GM12878 (cell line): Measurements from ENCODE around the gene STARD4. TPM values are rescaled to one million over a fixed set of nuclear protein-coding genes. Genes with fewer than 3 reads are reported as not detected.

Source experiments
- ATAC-seq: fragments of 200-7000 bp; cut with Tn5 transposase; 3 replicates; pipeline ENCODE4 v1.9.1; 2020; ENCODE audit warnings: mild to moderate bottlenecking, moderate library complexity
- BruUV-seq: library from RNA; stranded (reverse); fragments of 400-500 nt; replicated peaks from 2 replicates; lab custom pipeline; 2021; lab: Mats Ljungman, UMichigan
- CTCF ChIA-PET: fragments of 300-600 bp; sonication (Branson Sonifier 250); formaldehyde crosslinking; extraction: SDS; loops from one replicate; lab custom pipeline; 2021; ENCODE audit warnings: inconsistent platforms; lab: Yijun Ruan, JAX
- POLR2A ChIA-PET: fragments of 350-600 bp; formaldehyde crosslinking; extraction: SDS; loops from one replicate; lab custom pipeline; 2021; ENCODE audit warnings: inconsistent platforms; lab: Charles Lee
- RAD21 ChIA-PET: fragments of 300-600 bp; sonication (Branson Sonifier 250); formaldehyde crosslinking; loops from one replicate; lab custom pipeline; 2023; ENCODE audit warnings: antibody characterized with exemption; ENCODE audit not compliant: unreplicated experiment; lab: Charles Lee
- SMC1A ChIA-PET: fragments of 300-600 bp; sonication (Branson Sonifier 250); formaldehyde crosslinking; loops from one replicate; lab custom pipeline; 2023; ENCODE audit not compliant: unreplicated experiment, uncharacterized antibody; lab: Charles Lee
- DNase-seq: peaks from one replicate; pipeline ENCODE4 v3.0.0-alpha.2; 2011; ENCODE audit warnings: low read depth, low spot score
- FAIRE-seq: peaks from 3 replicates; lab custom pipeline; 2011; peaks lifted over from hg19 to GRCh38; lab: Jason Lieb, UNC
- H2AFZ ChIP-seq: 2 replicates; pipeline ENCODE4 v1.6.0; 2011; ENCODE audit warnings: low read depth, low read length, control low read depth; ENCODE audit not compliant: control insufficient read depth
- H3K27ac ChIP-seq: 2 replicates; pipeline ENCODE4 v1.5.1; 2011; ENCODE audit warnings: control low read depth; ENCODE audit not compliant: control insufficient read depth, insufficient read depth
- H3K27me3 ChIP-seq, 2 experiments: replicated peaks in 1 of 2; 2 replicates each; pipeline versions ENCODE4 v1.6.0 to v1.6.1; 2011; ENCODE audit warnings: low read length in 1 of 2; ENCODE audit not compliant: control insufficient read depth in 2 of 2, insufficient read depth in 2 of 2
- H3K36me3 ChIP-seq, 2 experiments: 2 replicates each; pipeline ENCODE4 v1.5.1; 2011; ENCODE audit warnings: low read length in 1 of 2; ENCODE audit not compliant: control insufficient read depth in 2 of 2, insufficient read depth in 2 of 2
- H3K4me1 ChIP-seq: 2 replicates; pipeline ENCODE4 v1.6.1; 2011; ENCODE audit warnings: mild to moderate bottlenecking, low read length, moderate library complexity, mixed read lengths; ENCODE audit not compliant: control insufficient read depth, insufficient read depth
- H3K4me2 ChIP-seq: 2 replicates; pipeline ENCODE4 v1.6.0; 2011; ENCODE audit warnings: control low read depth; ENCODE audit not compliant: control insufficient read depth, insufficient read depth
- H3K4me3 ChIP-seq: fragments of 200-600 bp; sonication (generic); 2 replicates; pipeline ENCODE4 v1.5.1; 2016
- H3K79me2 ChIP-seq: 2 replicates; pipeline ENCODE4 v1.6.0; 2011; ENCODE audit warnings: low read length; ENCODE audit not compliant: control insufficient read depth, insufficient read depth
- H3K9ac ChIP-seq: 2 replicates; pipeline ENCODE4 v1.8.0; 2011; ENCODE audit warnings: low read length, control low read depth, mixed read lengths; ENCODE audit not compliant: control insufficient read depth, insufficient read depth
- H3K9me3 ChIP-seq: replicated peaks from 3 replicates; pipeline ENCODE4 v1.5.1; 2011; ENCODE audit warnings: mild to moderate bottlenecking, low read length; ENCODE audit not compliant: control insufficient read depth, insufficient read depth
- H4K20me1 ChIP-seq: 2 replicates; pipeline ENCODE4 v1.6.0; 2011; ENCODE audit not compliant: control insufficient read depth, insufficient read depth
- CHD1 ChIP-seq: IDR thresholded peaks from 2 replicates; pipeline ENCODE4 v1.6.1; 2012; ENCODE audit warnings: low read depth, low read length, improper control_type of control experiment
- DPF2 ChIP-seq: fragments of 450-650 bp; IDR thresholded peaks from 2 replicates; pipeline ENCODE4 v1.6.1; 2017; ENCODE audit warnings: mild to moderate bottlenecking
- E4F1 ChIP-seq: fragments of 450-650 bp; IDR thresholded peaks from 2 replicates; pipeline ENCODE4 v1.6.1; 2018; ENCODE audit warnings: borderline replicate concordance, mild to moderate bottlenecking; ENCODE audit not compliant: partially characterized antibody
- HDAC6 ChIP-seq: fragments of 200-600 bp; sonication (generic); IDR thresholded peaks from one replicate; pipeline ENCODE4 v1.8.0; 2017; ENCODE audit warnings: antibody characterized with exemption; ENCODE audit not compliant: unreplicated experiment
- KDM1A ChIP-seq: fragments of 200-600 bp; sonication (generic); IDR thresholded peaks from 2 replicates; pipeline ENCODE4 v1.6.1; 2016; ENCODE audit warnings: borderline replicate concordance
- NFYA ChIP-seq: IDR thresholded peaks from 2 replicates; pipeline ENCODE4 v1.6.1; 2011; ENCODE audit warnings: low read depth, mild to moderate bottlenecking, low read length, improper control_type of control experiment, borderline replicate concordance
- NR2F1 ChIP-seq: fragments of 450-650 bp; conservative IDR thresholded peaks from 2 replicates; pipeline ENCODE4 v1.6.1; 2017; ENCODE audit warnings: mild to moderate bottlenecking
- NRF1 ChIP-seq: conservative IDR thresholded peaks from 2 replicates; pipeline ENCODE4 v1.6.1; 2011; ENCODE audit warnings: mild to moderate bottlenecking, low read depth, low read length, improper control_type of control experiment
- POLR2A ChIP-seq: IDR thresholded peaks from 2 replicates; pipeline ENCODE4 v1.6.1; 2011; ENCODE audit warnings: low read depth, mild to moderate bottlenecking, low read length
- POU2F2 ChIP-seq: IDR thresholded peaks from 3 replicates; pipeline ENCODE4 v1.6.1; 2011; ENCODE audit warnings: low read depth, mild to moderate bottlenecking, low read length, borderline replicate concordance
- REST ChIP-seq: IDR thresholded peaks from 2 replicates; pipeline ENCODE4 v1.6.1; 2012; ENCODE audit warnings: mild to moderate bottlenecking, low read depth, low read length
- SMC3 ChIP-seq: IDR thresholded peaks from 2 replicates; pipeline ENCODE4 v1.6.1; 2011; ENCODE audit warnings: low read length, improper control_type of control experiment, borderline replicate concordance
- ZBTB40 ChIP-seq: fragments of 450-650 bp; IDR thresholded peaks from 2 replicates; pipeline ENCODE4 v1.6.1; 2016; ENCODE audit warnings: mild to moderate bottlenecking, moderate library complexity, borderline replicate concordance
- WGBS: methylation state at CpG from one replicate; pipeline ENCODE4 v1.1.6; 2016; ENCODE audit warnings: low lambda C conversion rate; ENCODE audit not compliant: insufficient replicate concordance, insufficient coverage; ENCODE audit errors: missing lambda C conversion rate; 5-methylcytosine and 5-hydroxymethylcytosine counted together
- in situ Hi-C: fragments of 300-500 bp; cut with MboI; formaldehyde crosslinking; loops from 9 replicates; pipeline ENCODE4 v1.14.3; 2018; ENCODE audit warnings: mixed read lengths
- intact Hi-C: fragments of 100-400 bp; cut with micrococcal nuclease; formaldehyde crosslinking; loops from one replicate; pipeline ENCODE4 v1.14.2; 2022; ENCODE audit not compliant: unreplicated experiment
- polyA plus RNA-seq, 11 experiments: library from polyadenylated mRNA; depleted of rRNA in 4 of 11; unstranded in 6 of 11; stranded (reverse) in 5 of 11; fragments of >200 nt; fragmentation: Nextera tagmentation in 4 of 11; fragmentation: Illumina TruSeq in 1 of 11; extraction: Ambion mirVana in 4 of 11; extraction: Trizol in 1 of 11; gene quantifications; 1 replicate in 1 of 11; 2 replicates in 10 of 11; pipeline versions ENCODE4 v1.2.1 to v1.2.3, GENCODE V29; 2011 to 2016; ENCODE audit warnings: inconsistent platforms in 2 of 11, missing spikeins in 2 of 11, low read depth in 1 of 11
- total RNA-seq, 4 experiments: library from RNA; depleted of rRNA in 3 of 4; stranded (reverse); fragments of >200 nt in 3 of 4; fragmentation: Illumina TruSeq in 1 of 4; extraction: Trizol in 1 of 4; gene quantifications; 2 replicates each; pipeline versions ENCODE4 v1.2.1 to v1.2.3, GENCODE V29; 2013 to 2021

STARD4 gene
- total and polyA plus RNA-seq, 10 of the 15 experiments (the other 5 are each of a cell fraction or from before 2014, with no cell fraction given): 41.9 to 190 (median 71.6) TPM

- TF ChIP-seq NR2F1: no peak
- TF ChIP-seq NFYA: no peak
- TF ChIP-seq KDM1A: no peak
- no peak for TF ChIP-seq POLR2A
- no peak for TF ChIP-seq POU2F2
- no peak for TF ChIP-seq NRF1
- no peak for TF ChIP-seq ZBTB40
Measured at GRCh38 chr5:111548348-111548950, 36.1 kb upstream of the STARD4 start (continued).

GRCh38 chr5:111545031-111545430 lies 32.7 kb upstream of the STARD4 start:
- ATAC-seq (no peak), DNase-seq (no peak), FAIRE-seq (no peak)
- Histone ChIP-seq H3K9me3 (no peaks in the 10 kb centered on the region), H3K36me3 (no peaks in the 10 kb centered on the region), H3K27me3 (no peaks in the 10 kb centered on the region), H3K4me2 (no peak overlapping the region), H2AFZ (no peak overlapping the region), H4K20me1 (no peaks in the 10 kb centered on the region), H3K9ac (no peak overlapping the region), H3K4me3 (no peak overlapping the region), H3K4me1 (no peaks in the 10 kb centered on the region), H3K79me2 (no peaks in the 10 kb centered on the region), H3K27ac (no peak overlapping the region)
- in situ Hi-C loops (no loop called here), intact Hi-C loops (no loop called here)
- SMC1A ChIA-PET: interaction anchor here (2.4 kb wide), 1 partner anchor 601 kb away, joined by 8 read pairs; no protein-coding TSS in a partner anchor
- POLR2A ChIA-PET: no interaction called here
- BruUV-seq: no TSS peak
- CTCF ChIA-PET: interaction anchor here (1.1 to 4.5 kb wide), 3 partner anchors 12 to 601 kb away, joined by 3 to 28 read pairs (median 4); no protein-coding TSS in a partner anchor
- RAD21 ChIA-PET: no interaction called here
- WGBS: 25% methylated on average over 1 of the region's 1 CpG
- TF ChIP-seq CHD1 (no peak), SMC3 (no peak), HDAC6 (no peak), E4F1 (no peak), REST (no peak), DPF2 (no peak)
